Superior temporal gyrus (tissue), 1 donor: ENCODE measurements around the gene ZNF77.
"Not testable (repeated sequence)": the region's sequence is repeated elsewhere in the genome, so short reads cannot be mapped to it uniquely, and the experiment has no call there.

Source experiments
- DNase-seq: peaks from one replicate; pipeline ENCODE4 v3.0.0-alpha.2; 2016; ENCODE audit errors: extremely low spot score

The ZNF77 gene

GRCh38 chr19:2970201-2970835 is 25.5 kb upstream of the ZNF77 start:
- DNase-seq, result no peak

DNA sequence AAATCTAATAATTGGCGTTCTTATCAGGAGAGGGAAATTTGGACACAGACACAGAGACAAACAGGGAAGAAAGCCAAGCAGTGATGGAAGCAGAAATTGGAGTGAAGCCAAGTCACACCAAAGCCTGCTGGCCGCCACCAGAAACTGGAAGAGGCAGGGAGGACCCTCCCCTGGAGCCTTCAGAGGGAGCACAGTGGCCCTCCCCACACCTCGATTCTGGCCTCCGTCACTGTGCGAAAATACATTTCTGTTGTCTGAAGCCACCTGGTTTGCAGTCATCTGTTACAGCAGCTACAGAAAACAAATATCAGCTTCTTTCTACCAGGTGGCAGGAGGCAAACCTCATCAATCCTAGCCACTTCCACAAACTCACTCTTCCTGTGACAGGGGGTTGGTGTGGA is 24.3 kb upstream of the ZNF77 start:
- DNase-seq, result no peak

- DNase-seq, result no peak
Observed at GRCh38 chr19:2967972-2968371, 23.2 kb upstream of the ZNF77 start.

GRCh38 chr19:2964874-2965273 is 20.1 kb upstream of the ZNF77 start:
- DNase-seq, result no peak

- not testable (repeated sequence) for DNase-seq
Observed at GRCh38 chr19:2963631-2964030, 18.9 kb upstream of the ZNF77 start.

DNA sequence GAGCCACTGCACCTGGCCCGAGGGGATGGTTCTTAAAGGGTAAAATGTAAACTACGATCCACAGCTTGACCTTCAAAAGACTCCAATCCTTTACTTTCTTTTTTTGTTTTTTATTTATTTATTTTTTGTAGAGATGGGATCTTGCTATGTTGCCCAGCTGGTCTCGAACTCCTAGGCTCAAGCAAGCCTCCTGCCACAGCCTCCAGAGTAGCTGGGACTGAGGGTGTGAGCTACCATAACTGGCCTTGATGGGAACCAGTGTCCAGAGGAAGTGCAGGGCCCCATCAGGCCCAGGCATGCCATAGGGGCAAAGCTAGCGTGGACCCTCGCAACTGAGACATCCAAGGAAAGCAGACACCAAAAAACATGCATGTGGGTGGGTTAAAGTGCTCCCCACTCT is 18.4 kb upstream of the ZNF77 start:
- no peak for DNase-seq

DNA sequence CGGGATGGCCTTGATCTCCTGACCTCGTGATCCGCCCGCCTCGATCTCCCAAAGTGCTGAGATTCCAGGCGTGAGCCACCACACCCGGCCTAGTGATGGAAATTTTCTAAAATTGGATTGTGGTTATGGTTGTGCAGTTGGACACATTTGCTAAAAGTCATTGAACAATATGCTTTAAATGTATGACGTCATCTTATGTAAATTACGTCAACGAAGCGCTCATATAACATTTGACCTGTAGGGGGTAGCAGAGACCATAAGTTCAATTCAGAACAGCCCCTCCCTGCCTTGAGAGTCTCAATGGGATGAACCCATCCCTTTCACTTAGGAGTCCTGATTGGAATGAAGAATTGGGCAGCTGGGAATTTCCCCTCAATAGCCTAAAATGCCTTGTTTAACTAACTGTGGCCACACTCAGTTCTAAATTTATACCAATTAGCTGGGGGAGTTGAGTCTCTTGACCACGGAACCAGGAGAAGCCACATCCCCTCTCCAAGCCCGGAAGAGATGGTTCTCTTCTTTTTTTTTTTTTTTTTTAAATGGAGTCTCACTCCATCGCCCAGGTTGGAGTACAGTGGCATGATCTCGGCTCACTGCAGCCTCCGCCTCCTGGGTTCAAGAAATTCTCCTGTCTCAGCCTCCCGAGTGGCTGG is 17.4 kb upstream of the ZNF77 start:
- DNase-seq, result peak; percentile 93

GRCh38 chr19:2960120-2960519 is 15.3 kb upstream of the ZNF77 start:
- no peak for DNase-seq

DNA sequence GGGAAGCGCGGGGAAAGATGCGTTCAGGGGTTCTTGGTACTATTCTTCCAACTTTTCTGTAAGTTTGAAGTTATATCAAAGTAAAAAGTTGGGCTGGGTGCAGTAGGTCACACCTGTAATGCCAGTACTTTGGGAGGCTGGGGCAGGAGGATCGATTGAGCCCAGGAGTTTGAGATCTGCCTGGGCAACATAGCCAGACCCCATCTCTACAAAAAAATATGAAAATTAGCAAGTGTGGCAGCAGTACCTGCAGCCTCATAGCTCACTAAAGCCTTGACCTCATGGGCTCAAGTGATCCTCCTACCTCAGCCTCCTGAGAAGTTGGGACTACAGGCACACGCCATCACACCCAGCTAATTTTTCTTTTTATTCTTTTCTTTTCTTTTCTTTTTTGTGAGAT is 12.4 kb upstream of the ZNF77 start:
- no peak for DNase-seq

- no peak for DNase-seq
Observed at GRCh38 chr19:2952953-2953481, 8.2 kb upstream of the ZNF77 start.

- peak; percentile 100 for DNase-seq
Observed at GRCh38 chr19:2950286-2951124, 5.7 kb upstream of the ZNF77 start.

GRCh38 chr19:2949939-2950285 is 5.1 kb upstream of the ZNF77 start:
- DNase-seq, result no peak

DNA sequence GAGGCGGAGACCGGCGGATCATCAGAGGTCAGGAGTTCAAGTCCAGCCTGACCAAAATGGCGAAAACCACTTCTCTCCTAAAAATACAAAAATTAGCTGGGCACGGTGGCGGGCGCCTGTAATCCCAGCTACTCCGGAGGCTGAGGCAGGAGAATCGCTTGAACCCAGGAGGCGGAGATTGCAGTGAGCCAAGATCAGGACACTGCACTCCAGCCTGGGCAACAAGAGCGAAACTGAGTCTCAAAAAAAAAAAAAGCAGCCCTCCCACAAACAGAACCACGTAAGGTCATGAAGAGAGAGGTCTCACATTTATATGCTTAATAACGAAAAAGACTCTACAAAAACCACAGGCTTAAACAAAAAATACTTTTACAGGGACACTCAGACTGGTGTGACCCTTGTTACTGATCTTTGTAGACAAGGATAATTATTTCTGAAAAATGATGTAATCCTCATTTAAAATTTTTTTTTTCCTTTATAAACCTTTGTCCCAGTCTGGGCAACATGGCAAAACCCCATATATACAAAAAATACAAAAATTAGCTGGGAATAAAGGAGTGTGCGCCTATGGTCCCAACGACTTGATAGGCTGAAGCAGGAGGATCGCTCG is 909 bp upstream of the ZNF77 start:
- DNase-seq, result no peak

DNA sequence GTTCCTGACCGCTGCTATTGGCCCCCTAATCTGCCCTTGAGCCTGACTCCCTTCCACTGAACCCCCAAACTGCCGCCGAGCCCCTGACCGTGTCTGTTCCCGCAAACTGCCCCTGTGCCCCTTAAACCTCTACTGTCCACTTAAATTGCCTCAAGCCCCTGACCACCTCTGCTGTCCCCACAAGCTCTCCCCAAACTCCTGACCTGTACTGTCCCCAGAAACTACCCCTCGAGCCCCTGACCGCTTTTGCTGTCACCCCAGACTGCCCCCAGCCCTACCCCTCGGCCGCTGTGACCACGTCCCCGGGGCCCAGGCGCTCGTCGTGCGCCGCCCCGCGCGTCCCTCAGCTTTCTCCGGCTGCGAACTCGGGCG is 382 bp downstream of the ZNF77 start:
- no peak for DNase-seq

- no peak for DNase-seq
Observed at GRCh38 chr19:2942928-2943640, 1.7 kb downstream of the ZNF77 start.

- not testable (repeated sequence) for DNase-seq
Observed at GRCh38 chr19:2935863-2936262, 8.9 kb downstream of the ZNF77 start.

GRCh38 chr19:2933490-2933910 is 11.3 kb downstream of the ZNF77 start:
- DNase-seq, result no peak

GRCh38 chr19:2927032-2927430 is 17.7 kb downstream of the ZNF77 start:
- DNase-seq, result no peak

DNA sequence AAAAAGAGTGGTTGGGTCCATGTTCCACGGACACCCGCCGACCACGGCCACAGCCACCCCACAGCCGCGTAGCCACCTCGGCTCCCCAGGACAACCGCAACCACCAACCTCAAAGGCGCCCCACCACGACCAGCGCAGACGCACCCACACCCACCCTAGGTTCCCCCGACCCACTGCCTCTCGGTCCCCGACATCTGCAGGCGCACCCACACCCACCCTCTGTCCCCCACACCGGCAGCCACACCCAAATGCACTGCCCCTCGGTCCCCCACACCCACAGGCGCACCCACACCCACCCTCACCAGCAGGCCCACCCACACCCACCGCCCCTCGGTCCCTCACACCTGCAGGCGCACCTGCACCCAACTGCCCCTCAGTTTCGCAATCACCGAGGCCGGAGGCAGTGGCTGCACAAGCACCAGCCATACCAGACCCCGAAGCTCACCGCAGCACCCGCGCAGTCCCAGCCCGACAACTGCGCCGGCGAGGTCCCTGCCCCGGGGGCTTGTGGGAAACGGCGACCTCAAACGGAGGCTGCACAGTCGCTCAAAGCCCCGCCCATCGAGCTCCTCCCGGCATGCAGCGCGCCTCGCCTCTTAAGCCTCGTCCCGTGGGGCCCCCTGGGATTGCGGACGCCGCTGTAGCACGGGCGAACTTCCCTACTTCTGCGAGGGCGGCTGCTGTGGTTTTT is 18.3 kb downstream of the ZNF77 start:
- DNase-seq, result no peak

DNA sequence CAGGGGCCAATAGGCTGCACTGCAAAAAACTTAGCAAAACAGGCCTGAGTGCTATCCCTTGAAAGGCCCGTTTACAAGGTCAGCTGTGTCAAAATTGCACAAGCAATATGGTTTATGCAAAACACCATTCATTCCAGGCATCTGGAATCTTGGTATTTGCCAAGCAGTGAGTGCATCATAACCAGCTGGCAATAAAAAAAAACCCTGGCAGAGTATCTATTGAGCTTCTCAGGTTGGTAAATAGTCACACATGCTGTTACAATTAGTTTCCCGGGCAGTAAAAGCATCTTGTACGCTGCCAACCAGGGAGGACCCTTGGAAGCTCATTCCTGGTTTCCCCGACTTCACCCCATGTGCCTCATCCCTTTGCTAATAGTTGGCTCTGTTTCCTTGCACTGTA is 21.3 kb downstream of the ZNF77 start:
- DNase-seq, result no peak

DNA sequence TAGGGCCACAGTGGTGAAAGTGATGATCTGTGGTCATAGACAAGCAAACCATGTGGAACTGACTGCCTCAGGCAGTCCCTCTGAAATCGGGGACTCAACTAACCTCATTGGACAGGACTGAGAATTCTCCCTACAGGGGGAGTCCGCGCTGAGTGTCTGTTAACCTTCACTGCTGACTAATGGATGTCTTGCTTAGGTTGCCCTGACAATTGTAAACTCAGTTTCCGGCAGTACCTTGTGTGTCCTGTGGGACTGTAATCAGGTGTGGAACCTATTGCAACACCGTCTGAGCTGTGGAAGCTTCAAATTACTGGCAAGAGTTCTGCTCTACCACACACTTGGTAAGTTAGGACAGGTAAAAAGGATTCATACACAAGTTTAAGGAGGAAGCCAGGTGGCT is 21.8 kb downstream of the ZNF77 start:
- no peak for DNase-seq
